HG02870 (cell line): Measurements from ENCODE around the gene BBS5.
"Not testable (repeated sequence)": the region's sequence is repeated elsewhere in the genome, so short reads cannot be mapped to it uniquely, and the experiment has no call there.

ENCODE experiments used
- ATAC-seq: cut with Tn5 transposase; IDR thresholded peaks from one replicate; pipeline ENCODE4 v1.9.1; 2021; ENCODE audit warnings: mild to moderate bottlenecking, moderate library complexity; ENCODE audit not compliant: unreplicated experiment

BBS5 gene

GRCh38 chr2:169479257-169480078, at the start of gene BBS5:
Gene BBS5 (plus strand): TSS chr2:169479494. CDS start chr2:169479554, 60 bp downstream.
- peak; percentile 97 for ATAC-seq

GRCh38 chr2:169431772-169432171, 47.5 kb upstream of the BBS5 start:
- not testable (repeated sequence) for ATAC-seq

- ATAC-seq = not testable (repeated sequence)
Observed at GRCh38 chr2:169434236-169434635, 45.1 kb upstream of the BBS5 start.

GRCh38 chr2:169438466-169439072, 40.7 kb upstream of the BBS5 start:
- ATAC-seq = no peak

GRCh38 chr2:169439900-169440299, 39.4 kb upstream of the BBS5 start:
- no peak for ATAC-seq

- ATAC-seq = no peak
Observed at GRCh38 chr2:169446452-169446851, 32.8 kb upstream of the BBS5 start.

GRCh38 chr2:169448316-169448715, 31.0 kb upstream of the BBS5 start:
- no peak for ATAC-seq

- ATAC-seq = no peak
Observed at GRCh38 chr2:169448865-169449264, 30.4 kb upstream of the BBS5 start.

- no peak for ATAC-seq
Observed at GRCh38 chr2:169452080-169452479, 27.2 kb upstream of the BBS5 start.

GRCh38 chr2:169453044-169453443, 26.2 kb upstream of the BBS5 start:
- not testable (repeated sequence) for ATAC-seq

- no peak for ATAC-seq
Observed at GRCh38 chr2:169461143-169461542, 18.2 kb upstream of the BBS5 start.

GRCh38 chr2:169462896-169463695, 16.2 kb upstream of the BBS5 start:
- ATAC-seq = no peak

GRCh38 chr2:169464466-169464865, 14.8 kb upstream of the BBS5 start:
- ATAC-seq = no peak

GRCh38 chr2:169464882-169465281, 14.4 kb upstream of the BBS5 start:
- no peak for ATAC-seq

- ATAC-seq = no peak
Observed at GRCh38 chr2:169468841-169469240, 10.5 kb upstream of the BBS5 start.

- no peak for ATAC-seq
Observed at GRCh38 chr2:169469952-169470572, 9.2 kb upstream of the BBS5 start.

GRCh38 chr2:169472249-169472648, 7.0 kb upstream of the BBS5 start:
- ATAC-seq = no peak

- ATAC-seq = no peak
Observed at GRCh38 chr2:169476459-169476858, 2.8 kb upstream of the BBS5 start.

- ATAC-seq = no peak
Observed at GRCh38 chr2:169478339-169478738, 955 bp upstream of the BBS5 start.

- no peak for ATAC-seq
Observed at GRCh38 chr2:169478745-169479256, 493 bp upstream of the BBS5 start.

- peak; percentile 2 for ATAC-seq
Observed at GRCh38 chr2:169480079-169480465, 778 bp downstream of the BBS5 start.
